ENCODE measurements around the gene EPB41L5. TPM values are rescaled to one million over a fixed set of nuclear protein-coding genes. Genes with fewer than 3 reads are reported as not detected.
"Not testable (repeated sequence)": the region's sequence is repeated elsewhere in the genome, so short reads cannot be mapped to it uniquely, and the experiment has no call there.

Gene EPB41L5
- total RNA-seq, 2 experiments from 2014 or later = 2.3 to 2.5 TPM

- H3K27me3 Mint-ChIP-seq (ENCODE audit: low read depth); H3K4me1 Mint-ChIP-seq (ENCODE audit: low read depth); intact Hi-C loops (cut with micrococcal nuclease); H3K9me3 Mint-ChIP-seq; H3K36me3 Mint-ChIP-seq (ENCODE audit: low read depth); DNase-seq; H3K27ac Mint-ChIP-seq; H3K4me3 Mint-ChIP-seq: not testable (repeated sequence)
- CTCF ChIA-PET = interaction anchor here (0.9 kb wide), 1 partner anchor 365 kb away, joined by 3 read pairs; no protein-coding TSS in a partner anchor
These were observed 55.3 kb downstream of the EPB41L5 start for GRCh38 chr2:120068040-120068658.

- intact Hi-C loops (cut with micrococcal nuclease) = no loop called here
- Mint-ChIP-seq H3K9me3 (peaks cover 3% of the 10 kb centered on the region), H3K27me3 (ENCODE audit: low read depth) (no peaks in the 10 kb centered on the region), H3K4me3 (no peak overlapping the region), H3K36me3 (ENCODE audit: low read depth) (peaks cover 10% of the 10 kb centered on the region), H3K27ac (no peak overlapping the region), H3K4me1 (ENCODE audit: low read depth) (no peaks in the 10 kb centered on the region)
- DNase-seq = no peak
- CTCF ChIA-PET = no interaction called here
These were observed 62.7 kb downstream of the EPB41L5 start for GRCh38 chr2:120075545-120075944.

GRCh38 chr2:120077896-120078295 lies 65.0 kb downstream of the EPB41L5 start:
- Mint-ChIP-seq H3K4me1 (ENCODE audit: low read depth) (no peaks in the 10 kb centered on the region), H3K4me3 (no peak overlapping the region), H3K27ac (no peak overlapping the region), H3K36me3 (ENCODE audit: low read depth) (peaks cover 15% of the 10 kb centered on the region), H3K9me3 (peaks cover 3% of the 10 kb centered on the region), H3K27me3 (ENCODE audit: low read depth) (no peaks in the 10 kb centered on the region)
- DNase-seq = no peak
- CTCF ChIA-PET = no interaction called here
- intact Hi-C loops (cut with micrococcal nuclease) = no loop called here

GRCh38 chr2:120079647-120080046 lies 66.8 kb downstream of the EPB41L5 start:
- no peak overlapping the region for H3K4me3 Mint-ChIP-seq
- H3K4me1 Mint-ChIP-seq (ENCODE audit: low read depth) = no peaks in the 10 kb centered on the region
- DNase-seq = no peak
- H3K27me3 Mint-ChIP-seq (ENCODE audit: low read depth) = no peaks in the 10 kb centered on the region
- CTCF ChIA-PET = no interaction called here
- peaks cover 3% of the 10 kb centered on the region for H3K9me3 Mint-ChIP-seq
- H3K27ac Mint-ChIP-seq = no peak overlapping the region
- peaks cover 22% of the 10 kb centered on the region for H3K36me3 Mint-ChIP-seq (ENCODE audit: low read depth)
- intact Hi-C loops (cut with micrococcal nuclease) = no loop called here

- no peak for DNase-seq
- H3K27ac Mint-ChIP-seq = no peak overlapping the region
- CTCF ChIA-PET = no interaction called here
- no peaks in the 10 kb centered on the region for H3K4me1 Mint-ChIP-seq (ENCODE audit: low read depth)
- H3K9me3 Mint-ChIP-seq = no peaks in the 10 kb centered on the region
- no peak overlapping the region for H3K4me3 Mint-ChIP-seq
- H3K36me3 Mint-ChIP-seq (ENCODE audit: low read depth) = peaks cover 5% of the 10 kb centered on the region
- H3K27me3 Mint-ChIP-seq (ENCODE audit: low read depth) = no peaks in the 10 kb centered on the region
- intact Hi-C loops (cut with micrococcal nuclease) = no loop called here
These were observed 78.6 kb downstream of the EPB41L5 start for GRCh38 chr2:120091436-120091835.

- intact Hi-C loops (cut with micrococcal nuclease) = no loop called here
- Mint-ChIP-seq H3K4me3 (no peak overlapping the region), H3K36me3 (ENCODE audit: low read depth) (peaks cover 5% of the 10 kb centered on the region), H3K9me3 (no peaks in the 10 kb centered on the region), H3K4me1 (ENCODE audit: low read depth) (no peaks in the 10 kb centered on the region), H3K27ac (no peak overlapping the region), H3K27me3 (ENCODE audit: low read depth) (no peaks in the 10 kb centered on the region)
- no peak for DNase-seq
- CTCF ChIA-PET = no interaction called here
These were observed 81.9 kb downstream of the EPB41L5 start for GRCh38 chr2:120094795-120095194.

- no peak overlapping the region for H3K4me3 Mint-ChIP-seq
- DNase-seq = no peak
- intact Hi-C loops (cut with micrococcal nuclease) = no loop called here
- H3K27ac Mint-ChIP-seq = no peak overlapping the region
- no peaks in the 10 kb centered on the region for H3K9me3 Mint-ChIP-seq
- H3K36me3 Mint-ChIP-seq (ENCODE audit: low read depth) = peaks cover 7% of the 10 kb centered on the region
- H3K4me1 Mint-ChIP-seq (ENCODE audit: low read depth) = no peaks in the 10 kb centered on the region
- H3K27me3 Mint-ChIP-seq (ENCODE audit: low read depth) = no peaks in the 10 kb centered on the region
- CTCF ChIA-PET = interaction anchor here (1.0 kb wide), 1 partner anchor 10 kb away, joined by 3 read pairs; no protein-coding TSS in a partner anchor
These were observed 87.8 kb downstream of the EPB41L5 start for GRCh38 chr2:120100627-120101026.

GRCh38 chr2:120103723-120104467 lies 91.0 kb downstream of the EPB41L5 start:
- intact Hi-C loops (cut with micrococcal nuclease) = no loop called here
- no peak for DNase-seq
- no peak overlapping the region for H3K27ac Mint-ChIP-seq
- H3K9me3 Mint-ChIP-seq = no peaks in the 10 kb centered on the region
- no peak overlapping the region for H3K4me3 Mint-ChIP-seq
- H3K36me3 Mint-ChIP-seq (ENCODE audit: low read depth) = peaks cover 7% of the 10 kb centered on the region
- peaks cover 8% of the 10 kb centered on the region for H3K4me1 Mint-ChIP-seq (ENCODE audit: low read depth)
- H3K27me3 Mint-ChIP-seq (ENCODE audit: low read depth) = no peaks in the 10 kb centered on the region
- CTCF ChIA-PET = no interaction called here

- no peak for DNase-seq
- CTCF ChIA-PET = interaction anchor here (9.1 kb wide), 1 partner anchor 70 kb away, joined by 126 read pairs; no protein-coding TSS in a partner anchor
- Mint-ChIP-seq H3K4me3 (no peak overlapping the region), H3K9me3 (no peaks in the 10 kb centered on the region), H3K27ac (no peak overlapping the region), H3K4me1 (ENCODE audit: low read depth) (peaks cover 17% of the 10 kb centered on the region), H3K27me3 (ENCODE audit: low read depth) (no peaks in the 10 kb centered on the region), H3K36me3 (ENCODE audit: low read depth) (peaks cover 7% of the 10 kb centered on the region)
- intact Hi-C loops (cut with micrococcal nuclease) = no loop called here
These were observed 91.9 kb downstream of the EPB41L5 start for GRCh38 chr2:120104772-120105171.

- intact Hi-C loops (cut with micrococcal nuclease) = no loop called here
- CTCF ChIA-PET = interaction anchor here (9.1 kb wide), 1 partner anchor 69 kb away, joined by 126 read pairs; no protein-coding TSS in a partner anchor
- no peak overlapping the region for H3K4me3 Mint-ChIP-seq
- no peaks in the 10 kb centered on the region for H3K9me3 Mint-ChIP-seq
- no peak for DNase-seq
- no peak overlapping the region for H3K27ac Mint-ChIP-seq
- H3K4me1 Mint-ChIP-seq (ENCODE audit: low read depth) = peaks cover 22% of the 10 kb centered on the region
- no peaks in the 10 kb centered on the region for H3K27me3 Mint-ChIP-seq (ENCODE audit: low read depth)
- H3K36me3 Mint-ChIP-seq (ENCODE audit: low read depth) = peaks cover 7% of the 10 kb centered on the region
These were observed 92.5 kb downstream of the EPB41L5 start for GRCh38 chr2:120105360-120105759.

GRCh38 chr2:120108049-120108448 lies 95.2 kb downstream of the EPB41L5 start:
- intact Hi-C loops (cut with micrococcal nuclease) = loop anchor here (2.0 kb wide), 2 partner anchors 285 to 405 kb away; no protein-coding TSS in a partner anchor

GRCh38 chr2:120108749-120109148 lies 95.9 kb downstream of the EPB41L5 start:
- intact Hi-C loops (cut with micrococcal nuclease) = loop anchor here (1.0 to 2.0 kb wide), 9 partner anchors 67 to 572 kb away; partner anchors contain the start of gene RALB
- CTCF ChIA-PET = interaction anchor here (0.9 to 9.1 kb wide), 5 partner anchors 9 to 205 kb away, joined by 3 to 126 read pairs (median 5); no protein-coding TSS in a partner anchor
- Mint-ChIP-seq H3K36me3 (ENCODE audit: low read depth) (peaks cover 6% of the 10 kb centered on the region), H3K4me3 (no peak overlapping the region), H3K9me3 (no peaks in the 10 kb centered on the region), H3K4me1 (ENCODE audit: low read depth) (peaks cover 27% of the 10 kb centered on the region), H3K27me3 (ENCODE audit: low read depth) (no peaks in the 10 kb centered on the region), H3K27ac (no peak overlapping the region)
- no peak for DNase-seq

More at GRCh38 chr2:120108049-120108448, 95.2 kb downstream of the EPB41L5 start:
- Mint-ChIP-seq H3K4me3 (no peak overlapping the region), H3K9me3 (no peaks in the 10 kb centered on the region), H3K27ac (no peak overlapping the region), H3K27me3 (ENCODE audit: low read depth) (no peaks in the 10 kb centered on the region), H3K4me1 (ENCODE audit: low read depth) (peaks cover 27% of the 10 kb centered on the region), H3K36me3 (ENCODE audit: low read depth) (peaks cover 7% of the 10 kb centered on the region)
- DNase-seq = no peak
- CTCF ChIA-PET = interaction anchor here (1.3 to 9.1 kb wide), 3 partner anchors 10 to 205 kb away, joined by 4 to 126 read pairs (median 15); no protein-coding TSS in a partner anchor
